Activated CD4-positive, alpha-beta T cell treated with anti-CD3 and anti-CD28 coated beads, Interleukin-2, amount 50 U/mL, for 16 hours (primary cell): ENCODE measurements around the gene ZNF629.

Source experiments
- DNase-seq: peaks from one replicate; pipeline ENCODE4 v3.0.0-alpha.2; 2020

The ZNF629 gene

GRCh38 chr16:30747331-30747730, 39.7 kb downstream of the ZNF629 start:
- DNase-seq, result no peak

DNA sequence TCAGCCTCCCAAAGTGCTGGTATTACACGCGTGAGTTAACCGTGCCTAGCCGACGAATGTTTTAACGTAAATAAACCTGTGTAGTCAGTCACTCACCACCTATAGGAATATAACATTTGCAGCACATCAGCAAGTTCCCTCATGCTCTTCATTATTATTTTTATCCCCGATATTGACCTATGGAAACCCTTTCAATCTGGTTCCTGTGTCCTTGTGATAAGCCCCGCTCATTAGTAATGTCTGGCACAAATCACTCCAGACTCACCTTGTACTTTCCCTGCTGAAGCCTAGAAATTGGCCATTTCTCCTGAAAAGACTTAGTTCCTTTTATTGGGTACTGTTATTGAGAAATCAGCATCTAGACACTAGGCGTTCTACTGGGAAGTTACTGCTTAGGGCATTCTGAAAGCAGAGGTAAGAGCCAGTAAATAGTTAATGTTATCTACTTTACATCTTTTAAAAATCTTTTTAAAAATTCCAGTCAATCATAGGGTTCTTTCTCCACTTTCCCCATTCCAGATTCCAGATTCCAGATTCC, 40.3 kb downstream of the ZNF629 start:
- no peak for DNase-seq

- no peak for DNase-seq
These were observed 41.9 kb downstream of the ZNF629 start for GRCh38 chr16:30745082-30745481.

DNA sequence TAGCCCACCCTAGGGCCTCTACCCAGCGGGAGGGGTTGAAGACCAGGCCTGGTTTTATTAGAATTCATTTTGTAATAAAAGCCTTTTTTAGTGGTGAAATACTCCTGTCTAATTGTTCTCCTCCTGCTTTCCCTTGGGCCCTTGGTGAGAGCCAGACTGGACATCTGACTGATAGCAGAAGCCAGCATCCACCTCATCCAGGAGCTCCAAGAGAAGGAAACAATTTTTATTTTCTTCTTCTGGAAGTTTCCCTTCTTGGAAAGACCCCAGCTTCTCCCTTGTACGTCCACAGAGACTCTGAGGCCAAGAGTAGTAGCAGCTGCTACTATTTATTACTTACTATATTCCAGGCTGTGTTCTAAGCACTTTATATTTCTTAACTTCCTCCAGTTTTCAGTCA, 42.8 kb downstream of the ZNF629 start:
- no peak for DNase-seq

GRCh38 chr16:30743716-30744115, 43.3 kb downstream of the ZNF629 start:
- no peak for DNase-seq

DNA sequence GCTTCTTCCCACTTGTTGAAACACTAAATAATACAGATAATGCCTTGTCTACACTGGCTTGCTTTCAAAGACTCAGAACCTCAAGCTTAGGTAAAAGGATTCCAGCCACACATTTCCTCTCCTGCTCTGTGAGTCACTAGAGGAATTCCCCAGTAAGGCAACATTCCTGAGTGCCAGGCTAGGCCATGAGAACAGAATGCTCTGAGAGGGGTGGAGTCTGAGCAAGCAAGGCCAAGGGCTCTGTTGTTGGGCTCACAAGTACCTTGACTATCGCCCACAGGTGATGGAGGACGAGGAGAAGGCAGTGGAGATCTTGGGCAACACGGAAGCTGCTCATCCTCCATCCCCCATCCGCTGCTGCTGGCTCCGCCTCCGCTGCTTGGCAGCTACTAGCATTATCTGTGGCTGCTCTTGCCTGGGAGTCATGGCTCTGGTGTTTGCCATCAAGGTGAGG, 45.5 kb downstream of the ZNF629 start:
- no peak for DNase-seq

DNA sequence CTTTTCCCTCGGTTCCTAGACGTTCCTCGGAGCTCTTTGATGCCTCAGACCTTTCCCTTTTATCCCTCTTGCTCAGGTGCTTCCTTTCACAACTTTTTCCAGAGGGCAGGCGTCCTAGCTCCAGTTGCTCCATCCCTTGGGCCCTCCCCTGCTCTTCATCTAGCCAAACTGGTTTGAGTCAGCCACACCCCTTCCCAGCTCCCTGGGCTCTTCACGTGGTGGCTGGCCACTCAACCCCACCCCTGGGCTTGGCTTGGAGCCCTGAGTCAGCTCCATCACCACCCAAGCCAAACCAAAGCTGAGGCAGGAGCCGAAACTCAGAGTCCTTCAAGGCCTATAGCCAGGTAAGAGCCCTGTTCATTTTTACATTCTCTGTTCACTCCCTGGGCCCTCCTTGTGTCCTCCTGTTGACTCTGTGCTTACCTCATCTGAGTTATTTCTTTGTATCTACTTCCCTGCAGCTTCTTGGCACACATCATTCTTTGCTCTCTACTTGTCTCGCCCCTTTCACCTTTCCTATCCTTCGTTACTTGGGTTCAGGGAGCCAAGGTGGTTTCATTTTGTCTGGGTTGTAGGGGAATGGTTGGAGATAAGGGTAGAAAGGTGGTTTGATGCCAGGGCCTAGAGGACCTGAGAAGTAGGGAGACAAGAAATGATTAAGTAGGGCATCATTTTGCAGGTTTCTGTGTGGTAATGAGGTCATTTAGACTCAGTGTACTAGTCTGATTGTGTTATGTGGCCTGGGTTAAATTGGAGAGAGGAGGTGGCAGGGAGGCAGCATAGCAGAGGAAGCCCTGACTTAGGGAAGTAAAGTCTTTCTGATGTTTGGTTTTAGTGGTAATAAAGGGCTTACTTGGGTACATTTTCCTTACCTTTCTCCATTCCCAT, 46.4 kb downstream of the ZNF629 start:
- no peak for DNase-seq

- DNase-seq, result no peak
These were observed 47.7 kb downstream of the ZNF629 start for GRCh38 chr16:30738984-30739951.

DNA sequence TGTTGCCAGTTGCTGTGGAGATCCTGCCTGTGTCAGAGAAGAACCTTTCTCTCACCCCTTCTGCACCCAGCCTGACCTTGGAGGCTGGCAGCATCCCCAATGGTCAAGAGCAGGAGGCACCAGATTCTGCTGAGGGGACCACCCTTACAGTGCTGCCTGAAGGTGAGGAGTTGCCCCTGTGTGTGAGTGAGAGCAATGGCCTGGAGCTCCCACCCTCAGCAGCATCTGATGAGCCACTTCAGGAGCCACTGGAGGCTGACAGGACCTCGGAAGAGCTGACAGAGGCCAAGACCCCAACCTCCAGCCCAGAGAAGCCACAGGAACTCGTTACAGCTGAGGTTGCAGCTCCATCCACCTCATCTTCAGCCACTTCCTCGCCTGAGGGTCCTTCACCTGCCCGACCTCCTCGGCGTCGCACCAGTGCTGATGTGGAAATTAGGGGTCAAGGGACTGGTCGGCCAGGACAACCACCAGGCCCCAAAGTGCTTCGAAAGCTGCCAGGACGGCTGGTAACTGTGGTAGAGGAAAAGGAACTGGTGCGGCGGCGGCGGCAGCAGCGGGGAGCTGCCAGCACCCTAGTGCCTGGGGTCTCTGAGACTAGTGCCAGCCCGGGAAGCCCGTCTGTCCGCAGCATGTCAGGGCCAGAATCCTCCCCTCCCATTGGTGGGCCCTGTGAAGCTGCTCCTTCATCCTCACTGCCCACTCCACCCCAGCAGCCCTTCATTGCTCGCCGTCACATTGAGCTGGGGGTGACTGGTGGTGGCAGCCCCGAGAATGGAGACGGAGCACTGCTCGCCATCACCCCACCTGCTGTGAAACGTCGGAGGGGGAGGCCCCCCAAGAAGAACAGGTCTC, 49.0 kb downstream of the ZNF629 start:
- DNase-seq, result no peak

- DNase-seq, result no peak
These were observed 49.8 kb downstream of the ZNF629 start for GRCh38 chr16:30736995-30737793.

DNA sequence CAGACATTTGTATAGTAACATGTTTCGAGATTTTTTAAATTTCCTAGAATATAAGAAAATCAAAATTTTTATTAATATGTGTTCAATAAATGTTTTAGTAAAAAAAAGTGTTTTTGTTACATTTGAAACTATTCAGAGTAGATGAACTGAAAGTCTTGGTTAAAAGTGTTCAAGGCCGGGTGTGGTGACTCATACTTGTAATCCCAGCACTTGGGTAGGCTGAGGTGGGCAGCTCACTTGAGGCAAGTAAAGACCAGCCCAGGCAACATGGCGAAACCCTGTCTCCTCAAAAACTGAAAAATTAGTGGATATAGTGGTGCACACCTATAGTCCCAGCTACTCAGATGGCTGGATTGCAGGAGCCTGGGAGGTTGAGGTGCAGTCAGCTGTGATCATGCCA, 55.6 kb downstream of the ZNF629 start:
- DNase-seq, result peak; percentile 22

- no peak for DNase-seq
These were observed 57.9 kb downstream of the ZNF629 start for GRCh38 chr16:30728899-30729672.
